HepG2 (cell line): ENCODE data around the gene NSMCE3.
A peak's percentile ranks its signal among the peaks of the same experiment; 100 is the strongest.

Source experiments
- AKNA ChIP-seq: sonication (generic); formaldehyde crosslinking; IDR thresholded peaks from 2 replicates; pipeline ENCODE4 v1.4.0; 2020; ENCODE audit warnings: missing genetic modification reagents, borderline replicate concordance
- DNMT3B ChIP-seq: conservative IDR thresholded peaks from 2 replicates; pipeline ENCODE4 v1.6.1; 2016; ENCODE audit warnings: missing biosample characterization, control low read depth
- JUND ChIP-seq: sonication (generic); formaldehyde crosslinking; IDR thresholded peaks from 2 replicates; pipeline ENCODE4 v1.8.0; 2022; ENCODE audit warnings: mild to moderate bottlenecking, missing genetic modification reagents
- POLR2A ChIP-seq, 2 experiments: IDR thresholded peaks; 2 replicates each; pipeline ENCODE4 v1.6.1; 2011; ENCODE audit warnings: low read depth in 2 of 2, low read length in 2 of 2, mild to moderate bottlenecking in 1 of 2, moderate library complexity in 1 of 2; ENCODE audit not compliant: insufficient read depth in 1 of 2
- PRPF4 ChIP-seq: fragments of 200-400 bp; formaldehyde crosslinking; IDR thresholded peaks from 2 replicates; pipeline ENCODE4 v1.6.1; 2016; ENCODE audit warnings: low read length, low read depth; ENCODE audit not compliant: poor library complexity, severe bottlenecking

- TF ChIP-seq POLR2A (IDR thresholded peaks at IDR 0.05; ENCODE audit: insufficient read depth in 1 of 2, low read depth in 2 of 2, low read length in 2 of 2) (no peak), JUND (CRISPR knock-in tag) (no peak), PRPF4 (peak; percentile 59), AKNA (CRISPR knock-in tag) (no peak), DNMT3B (CRISPR knock-in tag) (no peak)
Observed at GRCh38 chr15:29268706-29269484, 727 bp downstream of the NSMCE3 start.
